ENCODE results near the gene TEX13C. TPM values are rescaled to one million over a fixed set of nuclear protein-coding genes. Genes with fewer than 3 reads are reported as not detected.

Gene TEX13C
- total RNA-seq: not detected in 2 replicates
- long read RNA-seq: 0 reads

- DNase-seq (ENCODE audit: low read depth, low spot score): no peak
- no peak within 1 kb of the TSS for H3K4me3 Mint-ChIP-seq
- no peaks in the 10 kb centered on the region for H3K36me3 Mint-ChIP-seq (ENCODE audit: low read depth)
- H3K27me3 Mint-ChIP-seq (ENCODE audit: low read depth): no peaks in the 10 kb centered on the region
- H3K9me3 Mint-ChIP-seq: peaks cover 10% of the 10 kb centered on the region
- no peak within 1 kb of the TSS for H3K27ac Mint-ChIP-seq (ENCODE audit: unreplicated experiment)
- TF ChIP-seq, protein P1, sequence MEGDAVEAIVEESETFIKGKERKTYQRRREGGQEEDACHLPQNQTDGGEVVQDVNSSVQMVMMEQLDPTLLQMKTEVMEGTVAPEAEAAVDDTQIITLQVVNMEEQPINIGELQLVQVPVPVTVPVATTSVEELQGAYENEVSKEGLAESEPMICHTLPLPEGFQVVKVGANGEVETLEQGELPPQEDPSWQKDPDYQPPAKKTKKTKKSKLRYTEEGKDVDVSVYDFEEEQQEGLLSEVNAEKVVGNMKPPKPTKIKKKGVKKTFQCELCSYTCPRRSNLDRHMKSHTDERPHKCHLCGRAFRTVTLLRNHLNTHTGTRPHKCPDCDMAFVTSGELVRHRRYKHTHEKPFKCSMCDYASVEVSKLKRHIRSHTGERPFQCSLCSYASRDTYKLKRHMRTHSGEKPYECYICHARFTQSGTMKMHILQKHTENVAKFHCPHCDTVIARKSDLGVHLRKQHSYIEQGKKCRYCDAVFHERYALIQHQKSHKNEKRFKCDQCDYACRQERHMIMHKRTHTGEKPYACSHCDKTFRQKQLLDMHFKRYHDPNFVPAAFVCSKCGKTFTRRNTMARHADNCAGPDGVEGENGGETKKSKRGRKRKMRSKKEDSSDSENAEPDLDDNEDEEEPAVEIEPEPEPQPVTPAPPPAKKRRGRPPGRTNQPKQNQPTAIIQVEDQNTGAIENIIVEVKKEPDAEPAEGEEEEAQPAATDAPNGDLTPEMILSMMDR (conservative IDR thresholded peaks at IDR 0.05): no peak
- no peaks in the 10 kb centered on the region for H3K4me1 Mint-ChIP-seq
Measured at GRCh38 chrX:125319646-125320521, at the start of gene TEX13C. Gene TEX13C (plus strand): TSS chrX:125319871. CDS start chrX:125320120, 249 bp downstream.

DNA sequence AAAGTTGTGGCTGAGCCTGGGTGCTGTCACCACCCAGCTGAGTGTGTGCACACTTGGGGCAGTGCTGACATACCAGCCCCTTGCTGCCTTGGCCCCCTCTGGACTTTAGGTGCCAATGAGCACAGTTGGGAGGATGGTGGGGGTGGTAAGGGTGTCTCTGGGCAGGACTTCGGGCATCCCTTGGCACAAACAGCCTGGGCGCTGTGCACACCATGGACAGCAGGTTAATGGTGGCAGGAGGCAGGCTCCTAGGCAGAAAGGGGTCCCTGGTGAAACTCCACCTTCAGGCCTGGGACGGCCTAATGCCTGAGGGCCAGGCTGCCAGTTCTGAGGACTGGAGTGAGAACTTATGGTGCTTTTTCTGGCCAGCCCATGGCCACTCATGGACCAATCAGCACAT lies 32.4 kb upstream of the TEX13C start:
- no peak overlapping the region for H3K27ac Mint-ChIP-seq (ENCODE audit: unreplicated experiment)
- no peaks in the 10 kb centered on the region for H3K36me3 Mint-ChIP-seq (ENCODE audit: low read depth)
- no peaks in the 10 kb centered on the region for H3K27me3 Mint-ChIP-seq (ENCODE audit: low read depth)
- no peaks in the 10 kb centered on the region for H3K9me3 Mint-ChIP-seq
- TF ChIP-seq, protein P1 (conservative IDR thresholded peaks at IDR 0.05): no peak
- H3K4me1 Mint-ChIP-seq: no peaks in the 10 kb centered on the region
- no peak overlapping the region for H3K4me3 Mint-ChIP-seq
- no peak for DNase-seq (ENCODE audit: low read depth, low spot score)

DNA sequence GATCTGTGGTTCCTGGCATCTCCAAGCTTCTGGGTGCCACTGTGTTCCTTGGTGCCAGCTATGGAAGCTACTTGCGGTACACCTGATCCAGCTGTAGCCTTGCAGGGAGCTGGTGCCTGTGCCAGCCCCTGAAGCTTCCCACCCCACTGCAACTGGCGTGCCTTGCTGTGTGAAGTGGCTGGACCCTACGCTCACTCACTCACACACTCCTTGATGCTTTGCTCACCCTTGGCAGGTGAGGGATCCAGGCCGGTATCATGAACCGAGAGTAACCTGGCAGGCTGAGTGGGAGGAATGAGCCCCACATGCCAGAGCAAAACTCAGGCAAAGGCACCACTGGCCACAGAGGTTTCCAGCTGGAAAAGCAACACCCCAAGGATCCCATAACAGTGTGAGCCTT lies 31.3 kb upstream of the TEX13C start:
- Mint-ChIP-seq H3K27me3 (ENCODE audit: low read depth) (no peaks in the 10 kb centered on the region), H3K4me1 (no peaks in the 10 kb centered on the region)
- TF ChIP-seq, protein P1 (conservative IDR thresholded peaks at IDR 0.05): no peak

GRCh38 chrX:125289209-125289608 lies 30.5 kb upstream of the TEX13C start:
- DNase-seq (ENCODE audit: low read depth, low spot score): no peak
- Mint-ChIP-seq H3K9me3 (no peaks in the 10 kb centered on the region), H3K36me3 (ENCODE audit: low read depth) (no peaks in the 10 kb centered on the region), H3K27me3 (ENCODE audit: low read depth) (no peaks in the 10 kb centered on the region), H3K4me3 (no peak overlapping the region), H3K4me1 (no peaks in the 10 kb centered on the region), H3K27ac (ENCODE audit: unreplicated experiment) (no peak overlapping the region)
- TF ChIP-seq, protein P1 (conservative IDR thresholded peaks at IDR 0.05): no peak

More for the DNA sequence above, 31.3 kb upstream of the TEX13C start:
- Mint-ChIP-seq H3K4me3 (no peak overlapping the region), H3K27ac (ENCODE audit: unreplicated experiment) (no peak overlapping the region), H3K9me3 (no peaks in the 10 kb centered on the region), H3K36me3 (ENCODE audit: low read depth) (no peaks in the 10 kb centered on the region)
- no peak for DNase-seq (ENCODE audit: low read depth, low spot score)

DNA sequence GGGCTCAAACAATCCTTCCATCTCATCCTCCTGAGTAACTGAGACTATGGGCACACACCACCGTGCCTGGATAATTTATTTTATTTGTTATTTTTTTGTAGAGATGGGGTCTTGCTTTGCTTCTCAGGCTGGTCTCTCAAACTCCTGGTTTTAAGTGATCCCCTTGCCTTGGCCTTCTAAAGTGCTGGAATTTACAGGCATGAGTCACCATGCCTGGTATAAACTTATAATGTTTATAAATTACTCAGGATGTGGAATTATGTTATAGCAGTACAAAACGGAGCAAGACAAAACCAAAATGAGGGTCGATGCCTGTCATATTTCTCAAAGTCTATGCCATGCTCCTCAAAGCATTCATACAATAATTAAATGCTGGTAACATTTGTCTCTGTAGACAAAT lies 29.8 kb upstream of the TEX13C start:
- DNase-seq (ENCODE audit: low read depth, low spot score): no peak
- H3K27ac Mint-ChIP-seq (ENCODE audit: unreplicated experiment): no peak overlapping the region
- no peaks in the 10 kb centered on the region for H3K4me1 Mint-ChIP-seq
- H3K36me3 Mint-ChIP-seq (ENCODE audit: low read depth): no peaks in the 10 kb centered on the region
- TF ChIP-seq, protein P1 (conservative IDR thresholded peaks at IDR 0.05): no peak
- no peaks in the 10 kb centered on the region for H3K9me3 Mint-ChIP-seq
- no peak overlapping the region for H3K4me3 Mint-ChIP-seq
- H3K27me3 Mint-ChIP-seq (ENCODE audit: low read depth): no peaks in the 10 kb centered on the region

All from neural crest cell (in vitro differentiated cells).